Subcutaneous adipose tissue (tissue), 4 donors: ENCODE results near the gene TUBD1. TPM values are rescaled to one million over a fixed set of nuclear protein-coding genes. Genes with fewer than 3 reads are reported as not detected.
A peak's percentile ranks its signal among the peaks of the same experiment; 100 is the strongest.

ENCODE experiments used
- total RNA-seq, 4 donors: library from RNA; depleted of rRNA; stranded (reverse); fragments of >200 nt; gene quantifications; one replicate each; pipeline ENCODE4 v1.1.0, GENCODE V29; 2016
- TF ChIP-seq, protein P1 (sequence below): fragments of 450-650 bp; IDR thresholded peaks from one replicate; pipeline ENCODE4 v1.5.1; 2016; ENCODE audit warnings: low read depth, mild to moderate bottlenecking, control low read depth, antibody characterized with exemption, moderate library complexity

Gene TUBD1
- total RNA-seq, 4 donors from 2014 or later, result 5.5 to 13.4 (median 9.7) TPM

DNA sequence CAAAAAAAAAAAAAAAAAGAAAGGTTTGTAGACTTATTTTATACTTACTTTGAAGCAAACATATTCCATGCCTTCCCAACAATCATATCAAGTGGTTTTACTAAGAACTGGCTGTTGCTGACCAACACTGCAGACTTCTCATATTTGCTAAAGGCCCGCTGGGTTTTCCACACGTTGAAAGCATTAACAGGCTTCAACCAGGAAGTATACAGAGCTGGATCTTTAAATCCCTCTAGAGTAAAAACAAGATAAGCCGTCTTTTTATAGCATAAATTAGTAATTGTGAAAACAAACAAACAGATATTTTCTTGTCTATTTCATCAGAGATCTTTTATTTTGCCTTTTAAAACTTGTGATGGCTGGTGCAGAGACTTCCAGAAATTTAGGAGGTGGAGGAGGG is 29.1 kb downstream of the TUBD1 start:
- TF ChIP-seq, protein P1, sequence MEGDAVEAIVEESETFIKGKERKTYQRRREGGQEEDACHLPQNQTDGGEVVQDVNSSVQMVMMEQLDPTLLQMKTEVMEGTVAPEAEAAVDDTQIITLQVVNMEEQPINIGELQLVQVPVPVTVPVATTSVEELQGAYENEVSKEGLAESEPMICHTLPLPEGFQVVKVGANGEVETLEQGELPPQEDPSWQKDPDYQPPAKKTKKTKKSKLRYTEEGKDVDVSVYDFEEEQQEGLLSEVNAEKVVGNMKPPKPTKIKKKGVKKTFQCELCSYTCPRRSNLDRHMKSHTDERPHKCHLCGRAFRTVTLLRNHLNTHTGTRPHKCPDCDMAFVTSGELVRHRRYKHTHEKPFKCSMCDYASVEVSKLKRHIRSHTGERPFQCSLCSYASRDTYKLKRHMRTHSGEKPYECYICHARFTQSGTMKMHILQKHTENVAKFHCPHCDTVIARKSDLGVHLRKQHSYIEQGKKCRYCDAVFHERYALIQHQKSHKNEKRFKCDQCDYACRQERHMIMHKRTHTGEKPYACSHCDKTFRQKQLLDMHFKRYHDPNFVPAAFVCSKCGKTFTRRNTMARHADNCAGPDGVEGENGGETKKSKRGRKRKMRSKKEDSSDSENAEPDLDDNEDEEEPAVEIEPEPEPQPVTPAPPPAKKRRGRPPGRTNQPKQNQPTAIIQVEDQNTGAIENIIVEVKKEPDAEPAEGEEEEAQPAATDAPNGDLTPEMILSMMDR, result no peak

DNA sequence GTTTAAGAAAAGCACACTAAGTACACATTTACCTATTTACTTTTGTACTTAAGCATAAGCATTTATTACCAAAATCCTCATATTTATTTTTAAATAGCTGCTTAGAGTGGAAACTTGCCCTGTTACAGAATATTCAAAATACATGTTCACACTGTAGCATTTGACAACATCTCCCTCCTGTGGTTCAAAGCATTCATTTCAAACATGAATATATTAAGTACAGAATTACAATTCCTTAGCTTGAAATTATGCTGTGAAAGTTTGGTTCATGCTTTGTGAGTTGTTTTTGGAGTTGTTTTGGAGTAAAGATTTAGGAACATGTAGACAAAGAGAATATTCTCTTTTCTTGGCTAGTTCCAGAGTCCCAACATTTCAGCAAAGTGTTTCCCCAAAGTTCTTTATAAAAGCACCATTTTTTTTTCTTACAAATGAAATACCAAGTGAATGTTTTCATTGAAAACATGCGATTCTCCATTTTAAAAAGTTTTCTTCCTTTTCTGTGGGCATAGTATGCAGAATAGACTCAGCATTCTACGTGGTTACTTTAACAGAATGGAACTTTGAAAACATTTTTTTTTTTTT is 33.2 kb downstream of the TUBD1 start:
- TF ChIP-seq, protein P1, result no peak

DNA sequence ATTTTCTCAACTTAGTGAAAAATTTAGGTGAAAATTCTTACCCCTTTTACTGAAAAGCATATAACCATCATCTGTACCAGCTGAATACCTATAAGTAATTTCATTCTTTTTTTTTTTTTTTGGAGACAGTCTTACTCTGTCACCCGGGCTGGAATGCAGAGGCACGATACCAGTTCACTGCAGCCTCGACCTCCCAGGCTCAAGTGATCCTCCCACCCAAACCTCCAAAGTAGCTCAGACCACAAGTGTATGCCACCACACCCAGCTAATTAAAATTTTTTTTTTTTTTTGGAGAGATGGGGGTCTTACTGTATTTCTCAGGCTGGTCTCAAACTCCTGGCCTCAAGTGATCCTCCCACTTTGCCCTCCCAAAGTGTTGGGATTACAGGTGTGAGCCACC is 33.8 kb downstream of the TUBD1 start:
- TF ChIP-seq, protein P1, result no peak

DNA sequence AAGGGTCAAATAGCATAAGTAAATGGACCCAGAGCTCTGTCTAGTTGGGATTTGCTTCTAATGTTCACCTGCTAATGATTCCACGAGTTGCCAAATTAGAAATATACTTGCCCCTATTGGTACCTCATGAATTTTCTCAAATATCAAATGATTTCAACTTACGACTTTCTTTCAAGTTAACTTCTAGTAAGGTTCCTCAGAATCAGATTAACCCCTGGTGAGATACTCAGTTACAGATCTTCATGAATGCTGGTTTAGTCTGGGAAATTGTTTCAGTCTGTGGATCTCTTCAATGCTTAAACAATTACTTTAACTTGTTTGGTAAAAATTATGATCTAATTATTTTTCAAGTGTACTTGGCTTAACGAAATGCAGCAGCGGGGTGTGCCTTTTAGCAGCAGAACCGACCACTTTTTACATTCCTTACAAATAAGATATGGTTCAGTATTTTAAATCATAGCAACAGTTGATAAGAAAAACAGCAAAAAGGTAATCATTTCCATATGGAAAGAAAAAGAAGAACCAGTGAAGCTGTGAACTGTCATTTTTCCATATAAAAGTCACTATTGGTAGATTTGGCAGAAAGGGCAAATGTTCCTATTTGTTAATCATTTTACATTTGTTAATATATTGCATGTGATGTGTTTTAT is 34.5 kb downstream of the TUBD1 start:
- TF ChIP-seq, protein P1, result peak; percentile 12

DNA sequence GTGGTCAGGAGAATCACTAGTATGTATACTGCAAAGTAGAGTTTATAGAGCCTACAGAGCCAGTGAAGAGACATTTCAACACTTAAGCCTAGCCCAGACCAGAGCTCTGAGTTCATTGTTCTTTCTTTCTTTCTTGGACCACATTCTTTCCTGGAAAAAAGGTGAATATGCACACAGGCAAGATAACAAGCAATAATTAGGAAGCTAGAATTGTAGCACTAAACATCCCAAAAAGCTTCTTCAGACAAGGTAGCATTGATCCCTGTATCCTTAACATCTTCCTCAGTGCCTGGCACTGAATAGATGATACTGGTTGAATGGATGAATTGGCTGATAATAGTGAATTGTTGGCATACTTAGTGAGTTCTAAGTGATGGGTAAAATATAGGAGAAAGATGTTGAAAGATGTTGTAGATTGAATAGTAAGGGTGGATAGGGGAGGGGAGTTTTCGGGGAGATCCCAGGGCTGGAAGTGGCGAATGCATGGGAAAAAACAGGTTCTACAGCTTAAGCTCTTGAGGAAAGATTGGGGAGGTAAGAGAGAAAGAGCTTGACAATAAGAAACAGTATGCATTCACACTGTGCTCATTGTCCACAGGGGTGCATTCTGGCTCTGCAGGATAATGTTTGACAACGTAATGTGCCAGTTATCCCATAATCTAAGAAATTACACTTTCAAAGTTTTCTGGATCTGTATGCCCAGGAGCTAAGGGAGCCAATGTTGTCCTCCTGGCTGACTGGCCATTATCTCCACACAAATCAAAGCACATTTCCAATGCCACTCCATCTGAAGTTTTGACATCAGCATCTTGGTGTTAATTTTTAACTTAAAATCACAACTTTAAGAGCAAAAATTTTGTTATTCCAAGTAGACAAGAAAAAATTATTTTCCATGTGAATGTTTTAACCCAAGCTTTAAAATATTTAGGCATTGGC is 35.6 kb downstream of the TUBD1 start:
- TF ChIP-seq, protein P1, result no peak

DNA sequence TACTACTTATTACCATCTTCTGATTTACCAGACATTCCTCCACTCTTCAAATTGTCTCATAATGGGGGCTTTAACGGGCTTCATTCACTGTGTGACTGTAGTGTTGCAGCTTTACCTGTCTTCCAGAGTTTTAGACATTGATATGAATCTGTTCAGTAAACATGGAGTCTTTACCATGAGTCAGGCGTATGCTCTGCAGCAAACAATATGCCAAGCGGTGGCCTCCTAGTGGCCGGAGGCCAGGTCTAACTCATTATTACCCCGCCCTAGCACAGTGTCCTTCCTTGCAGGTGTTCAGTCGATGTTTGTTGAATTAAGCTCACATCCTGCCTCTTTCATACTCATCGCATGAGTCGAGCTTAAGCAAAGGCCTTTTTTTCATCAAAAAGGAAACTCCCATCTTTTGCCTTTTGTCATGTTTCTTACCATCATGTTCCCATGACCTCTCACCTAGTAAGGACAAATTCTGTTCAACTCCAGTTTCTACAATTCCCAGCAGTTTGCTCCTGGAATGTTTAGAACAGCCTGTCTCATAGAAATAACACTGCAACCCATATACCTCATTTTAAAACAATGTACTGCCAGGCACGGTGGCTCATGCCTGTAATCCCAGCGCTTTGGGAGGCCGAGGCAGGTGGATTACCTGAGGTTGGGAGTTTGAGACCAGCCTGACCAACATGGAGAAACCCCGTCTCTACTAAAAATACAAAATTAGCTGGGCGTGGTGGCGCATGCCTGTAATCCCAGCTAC is 39.4 kb downstream of the TUBD1 start:
- TF ChIP-seq, protein P1, result peak; percentile 35
